Fibroblast of gingiva (primary cell): ENCODE measurements around the gene DUSP22.

Experiments
- DNase-seq: peaks from one replicate; pipeline ENCODE4 v3.0.0-alpha.2; 2011; ENCODE audit warnings: low read depth

DUSP22 gene

DNA sequence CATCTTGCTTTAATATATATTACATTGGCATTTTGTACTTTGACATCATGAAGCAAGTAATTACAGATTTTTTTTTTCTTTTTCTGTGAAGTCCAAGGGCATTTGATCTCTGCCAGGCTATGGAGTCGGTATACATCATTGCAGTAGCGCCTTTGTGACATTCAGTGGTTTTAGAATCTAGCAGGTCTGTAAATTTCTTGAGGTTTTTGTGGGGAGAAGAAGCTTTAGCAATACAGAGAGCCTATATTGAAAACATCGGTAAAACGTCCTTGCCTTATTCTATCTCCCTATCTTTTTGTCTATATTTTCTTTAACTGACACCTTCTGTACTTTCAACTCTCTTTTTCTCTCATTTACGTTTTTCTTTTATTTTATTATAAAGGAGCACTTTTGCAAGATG is 47.2 kb downstream of the DUSP22 start:
- no peak for DNase-seq

DNA sequence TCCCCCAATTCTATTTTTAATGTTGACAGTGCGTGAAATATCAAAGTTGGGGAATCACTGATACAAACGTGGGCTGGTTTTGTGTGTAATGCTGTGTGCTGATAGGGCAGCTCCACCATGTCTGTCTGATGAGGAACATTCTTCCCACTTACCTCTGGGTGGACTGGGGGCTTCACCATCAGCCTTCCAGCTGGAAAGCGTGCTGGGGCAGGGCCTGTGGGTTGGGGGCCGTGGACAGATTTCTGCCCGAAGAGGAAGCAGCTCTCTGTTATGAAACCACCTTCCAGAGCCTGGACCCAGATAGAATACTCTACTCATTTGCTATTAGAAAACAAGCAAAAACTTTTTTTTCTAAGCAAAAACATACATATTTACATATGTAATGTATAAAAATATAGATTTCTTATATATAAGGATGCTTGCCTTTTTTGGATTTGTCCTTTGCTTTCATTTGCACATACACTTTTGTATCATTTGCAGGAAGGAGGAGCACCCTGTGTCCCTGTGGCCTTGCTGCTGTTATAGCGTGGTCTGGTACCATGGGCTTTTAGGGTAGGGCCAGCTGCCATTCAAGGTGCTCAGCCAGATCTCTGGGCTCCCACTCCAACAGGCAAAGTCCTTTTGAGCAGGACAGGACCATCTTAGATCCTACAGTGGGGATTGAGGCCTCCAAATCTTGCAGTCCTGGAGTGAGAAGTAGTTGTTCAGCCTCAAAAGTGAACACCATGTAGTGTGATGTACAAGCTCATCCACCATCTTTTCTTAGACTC is 48.1 kb downstream of the DUSP22 start:
- no peak for DNase-seq

DNA sequence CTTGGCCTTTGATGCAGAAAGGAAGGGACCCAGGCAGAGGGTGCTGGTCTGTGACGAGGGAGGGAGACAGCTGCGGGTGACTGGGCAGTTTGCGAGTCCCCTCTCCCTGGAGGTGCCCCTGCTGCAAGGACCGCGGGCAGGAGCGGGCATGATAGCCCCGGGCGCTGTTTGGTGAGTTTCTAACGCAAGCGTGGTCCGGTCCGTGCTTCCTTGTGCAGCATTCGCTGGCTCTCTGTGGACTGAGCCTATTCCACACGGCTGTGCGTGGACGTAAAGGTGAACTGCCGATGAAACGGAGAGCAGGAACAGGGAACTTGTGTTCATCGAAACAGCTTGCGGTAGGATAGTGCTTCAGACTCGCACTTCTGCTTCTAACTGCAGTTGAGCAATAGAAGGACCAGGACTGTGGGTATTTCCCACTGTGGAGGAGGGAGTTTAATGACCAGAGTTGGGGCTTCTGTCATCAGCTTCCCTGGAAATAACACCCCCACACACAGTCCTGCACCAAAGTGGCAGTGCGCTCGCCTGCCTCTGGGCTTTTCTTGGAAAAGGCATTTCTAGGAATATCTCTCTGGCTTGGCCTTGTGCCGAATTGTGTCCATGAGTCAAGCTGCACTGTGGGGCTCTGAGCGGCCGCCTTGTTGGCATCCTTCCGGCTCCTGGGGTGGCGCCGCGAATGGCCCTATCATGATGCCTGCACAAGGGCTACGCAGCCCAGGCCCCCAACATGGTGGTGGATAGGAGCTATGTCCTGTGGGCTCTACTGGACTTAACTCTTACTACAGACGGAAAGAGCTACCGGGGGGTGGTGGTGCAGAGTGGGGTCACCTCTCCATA is 48.9 kb downstream of the DUSP22 start:
- DNase-seq, result no peak

DNA sequence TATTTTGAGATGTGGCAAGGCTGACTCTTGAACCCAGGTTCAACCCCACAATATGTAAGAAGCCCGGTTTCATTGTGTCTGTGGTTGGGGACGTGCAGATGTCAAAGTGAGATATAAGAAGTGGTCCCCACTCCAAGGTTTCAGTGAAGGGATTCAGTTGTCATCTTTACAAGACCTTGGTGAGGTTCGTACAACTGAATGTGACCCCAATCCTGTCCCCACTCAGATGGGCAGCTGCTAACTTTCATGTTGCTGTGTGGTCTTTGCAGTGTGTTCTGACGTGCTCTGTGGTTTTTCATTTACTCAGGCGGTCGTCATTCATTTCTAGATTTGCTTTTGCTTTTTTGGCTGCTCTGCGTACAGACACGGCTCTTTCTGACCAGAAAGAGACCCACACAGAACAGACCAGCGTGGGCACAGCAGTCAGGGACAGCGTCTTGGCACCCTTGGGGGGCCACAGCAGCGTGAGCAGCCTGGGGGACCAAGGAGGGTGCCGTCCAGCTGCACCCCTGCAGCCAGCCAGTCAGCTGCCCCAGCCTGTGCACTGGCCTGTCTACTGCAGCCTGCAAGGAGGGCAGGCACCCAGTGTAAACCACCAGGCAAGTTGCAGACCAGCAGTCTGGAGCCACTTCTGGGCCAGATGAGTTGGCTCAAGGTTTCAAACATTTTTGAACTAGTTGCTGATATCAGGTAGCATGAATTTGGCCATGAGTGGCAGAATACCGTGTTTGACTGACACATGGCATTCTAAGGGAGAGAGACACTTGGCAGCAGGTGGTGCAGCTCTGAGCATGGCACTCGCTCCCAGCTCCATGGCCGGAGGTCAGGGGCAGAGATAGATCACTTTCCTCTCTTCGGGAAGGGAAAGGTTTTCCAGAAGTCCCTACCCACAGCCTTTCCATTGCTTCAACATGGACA is 49.9 kb downstream of the DUSP22 start:
- DNase-seq, result no peak

DNA sequence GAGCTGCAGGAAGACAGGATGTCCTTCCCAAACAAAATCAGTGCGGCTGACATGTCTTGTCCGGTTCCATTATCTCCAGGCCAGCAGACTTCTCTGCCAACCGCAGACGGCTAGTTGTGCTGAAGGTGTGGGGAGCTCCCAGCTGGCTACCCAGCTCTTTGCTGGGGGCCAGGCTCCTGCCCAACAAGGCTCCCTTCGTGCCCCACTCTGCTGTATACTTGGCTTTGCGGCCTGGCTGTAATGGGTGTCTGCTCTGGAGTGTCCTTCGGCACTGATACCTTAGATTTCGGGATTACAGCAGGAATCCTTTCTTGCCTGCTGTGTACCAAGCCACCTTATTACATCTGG is 50.5 kb downstream of the DUSP22 start:
- no peak for DNase-seq

DNA sequence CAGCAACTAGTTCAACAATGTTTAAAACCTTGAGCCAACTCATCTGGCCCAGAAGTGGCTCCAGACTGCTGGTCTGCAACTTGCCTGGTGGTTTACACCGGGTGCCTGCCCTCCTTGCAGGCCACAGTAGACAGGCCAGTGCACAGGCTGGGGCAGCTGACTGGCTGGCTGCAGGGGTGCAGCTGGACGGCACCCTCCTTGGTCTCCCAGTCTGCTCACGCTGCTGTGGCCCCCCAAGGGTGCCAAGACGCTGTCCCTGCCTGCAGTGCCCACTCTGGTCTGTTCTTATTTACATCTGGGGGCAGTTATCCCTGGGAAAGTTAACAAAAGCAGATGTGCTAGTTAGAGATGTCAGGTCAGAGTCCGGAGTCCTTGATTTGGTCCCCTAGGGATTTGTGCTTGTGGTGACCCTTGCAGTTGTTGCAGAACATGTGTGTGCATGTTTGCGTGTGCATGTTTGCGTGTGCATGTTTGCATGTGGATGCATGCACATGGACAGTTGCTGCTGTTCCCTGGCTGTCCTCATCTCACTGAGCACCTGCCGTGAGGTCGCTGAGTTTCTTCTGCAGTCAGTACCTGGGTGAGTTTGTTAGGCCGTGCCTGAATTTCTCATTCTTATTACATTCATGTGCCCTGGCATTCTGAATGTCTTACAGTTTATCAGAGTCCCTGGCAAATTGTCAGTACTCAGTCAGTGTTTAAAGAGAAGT is 51.1 kb downstream of the DUSP22 start:
- DNase-seq, result no peak

DNA sequence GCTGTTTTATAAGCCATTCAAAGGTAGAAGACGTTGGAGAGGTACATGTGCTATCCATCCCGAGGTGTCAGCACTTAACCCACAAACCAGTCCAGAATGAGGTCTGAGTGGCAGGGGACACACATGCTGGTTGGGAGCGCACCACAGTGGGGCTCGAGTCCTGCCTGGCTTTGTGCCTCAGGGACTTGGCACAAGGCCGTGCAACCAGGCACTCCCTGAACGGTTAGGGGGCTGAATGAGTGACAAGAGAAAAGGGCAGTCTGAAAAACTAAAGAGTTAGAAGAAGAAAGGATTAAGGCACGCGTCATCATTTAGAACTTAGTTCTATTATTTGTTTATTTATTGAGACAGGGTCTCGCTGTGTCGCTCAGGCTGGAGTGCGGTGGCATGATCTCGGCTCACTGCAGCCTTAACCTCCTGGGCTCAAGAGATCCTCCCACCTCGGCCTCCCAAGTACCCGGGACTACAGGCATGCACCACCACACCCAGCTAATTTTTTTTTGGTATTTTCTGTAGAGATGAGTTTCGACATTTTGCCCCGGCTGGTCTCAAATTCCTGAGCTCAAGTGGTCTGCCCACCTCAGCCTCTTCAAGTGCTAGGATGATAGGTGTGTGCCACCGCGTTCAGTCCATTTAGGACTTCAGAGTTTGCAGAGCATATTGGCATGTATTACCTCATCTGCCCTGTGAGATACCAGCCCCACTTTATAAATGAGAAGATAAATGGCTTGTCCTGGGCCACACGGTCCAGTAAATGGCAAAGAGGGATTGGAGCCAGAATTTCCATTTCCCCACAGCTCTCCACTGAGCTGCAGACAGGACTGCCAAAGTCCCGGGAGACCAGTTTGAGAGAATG is 51.9 kb downstream of the DUSP22 start:
- DNase-seq, result no peak

DNA sequence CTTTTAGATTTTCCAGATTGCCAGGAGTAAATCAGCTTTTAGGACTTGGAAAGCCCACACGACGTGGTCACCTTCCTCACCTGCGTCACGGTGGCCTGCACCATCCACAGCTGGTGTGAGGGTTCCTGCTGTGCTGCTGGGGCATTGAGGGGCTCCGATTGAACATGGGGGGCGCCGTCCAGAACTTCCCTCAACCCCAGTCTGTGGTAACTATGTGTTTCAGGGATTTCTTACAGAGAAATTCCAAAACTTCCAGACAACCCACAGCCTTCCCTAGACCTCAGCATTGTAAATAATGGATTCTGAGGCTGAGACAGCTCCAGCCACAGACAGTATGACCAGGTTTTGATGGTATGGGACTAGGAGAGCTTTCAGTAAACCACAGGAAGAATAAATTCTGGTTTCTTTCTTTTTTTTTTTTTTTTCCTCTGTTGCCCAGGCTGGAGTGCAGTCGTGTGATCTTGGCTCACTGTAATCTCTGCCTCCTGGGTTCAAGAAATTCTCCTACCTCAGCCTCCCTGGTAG is 52.6 kb downstream of the DUSP22 start:
- DNase-seq, result no peak

DNA sequence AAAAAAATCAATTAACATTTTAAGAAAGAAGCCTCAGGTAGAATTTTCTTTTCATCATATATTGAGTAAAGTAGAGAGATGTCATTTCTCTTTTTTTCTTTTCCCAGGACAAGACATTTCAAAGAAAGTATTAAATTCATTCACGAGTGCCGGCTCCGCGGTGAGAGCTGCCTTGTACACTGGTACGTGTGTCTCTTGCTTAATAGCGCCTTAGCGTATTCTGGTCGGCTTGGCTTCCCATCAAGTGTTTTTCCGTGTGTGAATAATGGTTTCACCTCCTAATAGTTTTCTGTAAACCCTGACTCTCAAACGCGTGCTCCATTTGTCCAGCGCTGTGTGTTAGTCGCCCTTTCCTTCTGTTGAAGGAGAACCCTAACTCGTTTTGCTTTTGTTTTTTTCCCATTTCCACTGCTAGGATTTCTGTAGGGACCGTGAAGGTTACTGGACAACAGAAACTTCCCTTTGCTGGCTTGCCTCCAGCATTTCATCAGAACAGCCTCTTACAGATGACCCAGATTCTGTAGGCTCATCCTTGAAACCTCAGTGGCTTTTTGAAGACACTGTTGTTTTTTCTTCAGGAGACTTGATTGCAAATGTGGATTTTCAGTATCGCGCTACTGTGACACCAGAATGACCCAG is 53.6 kb downstream of the DUSP22 start:
- DNase-seq, result peak; percentile 58

DNA sequence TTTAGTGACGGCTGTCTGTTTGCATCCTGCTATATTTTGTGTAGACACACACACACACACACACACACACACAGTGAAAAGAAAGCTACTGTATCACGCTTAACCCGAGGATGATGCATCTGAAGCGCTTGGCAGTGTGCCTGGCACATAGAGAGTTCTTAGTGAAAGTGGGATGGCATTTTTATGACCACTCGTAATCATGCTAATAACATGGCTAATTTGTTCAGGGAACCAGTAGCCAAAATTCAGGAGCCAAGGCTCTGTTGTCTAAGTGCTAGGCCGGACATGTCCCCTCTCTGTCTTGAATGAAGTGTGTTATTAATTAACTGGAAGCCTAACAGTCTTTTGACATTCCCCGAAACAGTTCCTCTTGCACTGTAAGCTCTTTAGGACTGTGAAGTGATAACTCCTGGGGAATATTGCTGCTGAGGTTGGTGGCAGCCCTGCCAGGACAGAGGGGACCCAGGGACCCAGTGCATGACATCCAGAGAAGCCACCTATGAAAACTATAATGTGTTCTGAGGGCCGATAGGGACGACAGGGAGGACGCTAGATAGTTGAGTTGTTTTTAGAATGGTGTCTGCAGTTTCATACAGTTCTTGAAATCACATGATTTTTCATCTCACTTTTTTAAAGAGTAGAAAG is 54.2 kb downstream of the DUSP22 start:
- DNase-seq, result peak; percentile 60

DNA sequence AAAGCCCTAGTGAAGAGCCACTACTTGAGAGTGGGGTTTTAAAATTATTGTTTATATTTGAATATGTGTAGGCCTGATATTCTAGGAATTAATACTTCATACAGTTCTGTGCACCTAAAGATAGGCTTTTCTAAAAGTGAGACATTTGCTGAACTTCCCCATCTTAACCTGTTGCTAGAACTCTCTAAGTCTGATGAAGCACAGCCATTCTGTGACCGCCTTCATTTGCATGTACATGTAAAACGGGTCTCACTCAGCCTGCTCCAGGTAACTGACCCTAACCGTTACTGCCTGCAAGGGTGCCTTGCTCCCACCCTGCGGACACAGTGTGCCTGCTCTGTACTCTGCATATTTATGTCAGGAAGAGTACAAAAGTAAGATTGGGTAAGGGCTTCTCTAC is 54.9 kb downstream of the DUSP22 start:
- DNase-seq, result no peak

DNA sequence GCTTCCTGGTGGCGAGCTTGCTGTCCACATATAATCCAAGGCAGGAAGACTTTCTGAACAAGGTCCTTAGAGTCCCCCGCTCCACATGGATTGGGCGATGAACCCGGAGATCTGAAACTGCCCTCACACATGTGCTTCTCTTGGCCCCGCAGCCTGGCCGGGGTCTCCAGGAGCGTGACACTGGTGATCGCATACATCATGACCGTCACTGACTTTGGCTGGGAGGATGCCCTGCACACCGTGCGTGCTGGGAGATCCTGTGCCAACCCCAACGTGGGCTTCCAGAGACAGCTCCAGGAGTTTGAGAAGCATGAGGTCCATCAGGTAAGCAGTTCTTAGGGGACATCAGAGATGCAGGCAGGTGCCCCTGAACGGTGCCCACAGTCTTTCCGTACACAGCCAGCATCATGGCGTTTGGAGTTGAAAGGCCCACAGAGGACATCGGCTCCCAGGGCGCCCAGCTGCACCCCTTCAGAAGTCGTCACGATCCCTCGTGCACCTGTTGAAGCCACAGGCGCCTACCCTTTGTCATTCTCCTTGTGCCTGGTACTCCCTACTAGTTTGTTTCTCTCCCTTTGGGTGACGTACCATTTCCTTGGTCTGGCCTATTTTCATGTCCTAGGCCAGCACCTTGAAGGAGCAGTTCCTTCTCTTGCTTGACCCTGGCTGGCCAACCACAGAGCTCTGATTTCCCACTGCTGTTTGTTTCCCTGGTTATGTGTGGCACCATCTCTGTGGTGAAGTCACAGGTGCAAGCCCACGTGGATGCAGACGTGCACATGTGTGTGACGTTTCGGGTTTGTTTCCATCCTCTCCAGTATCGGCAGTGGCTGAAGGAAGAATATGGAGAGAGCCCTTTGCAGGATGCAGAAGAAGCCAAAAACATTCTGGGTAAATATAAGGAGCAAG is 55.9 kb downstream of the DUSP22 start:
- no peak for DNase-seq

DNA sequence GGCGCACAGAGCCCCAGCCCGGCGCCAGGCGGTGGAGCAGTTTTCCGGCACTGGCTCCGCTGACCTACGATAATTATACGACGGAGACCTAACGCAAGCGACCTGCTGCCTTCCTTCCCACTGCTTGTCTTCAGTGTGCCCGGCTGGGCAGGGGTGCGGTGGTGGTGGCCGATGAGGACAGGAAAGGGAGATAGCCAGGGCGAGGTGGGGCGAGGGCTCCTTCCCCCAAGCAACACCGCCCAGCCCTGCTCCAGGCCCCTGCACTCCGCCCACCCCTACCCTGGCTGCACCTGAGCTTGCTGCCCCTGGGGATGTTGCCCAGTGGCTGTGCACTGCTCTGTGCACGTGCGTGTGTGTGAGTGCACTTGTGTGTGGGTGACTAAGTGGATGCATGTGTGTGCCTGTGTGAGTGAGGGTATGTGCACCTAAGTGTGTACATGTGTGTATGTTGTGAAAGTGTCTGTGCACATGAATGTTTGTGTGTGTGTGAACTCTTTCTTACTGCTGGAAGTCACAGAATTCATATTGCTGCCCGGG is 56.6 kb downstream of the DUSP22 start:
- no peak for DNase-seq

DNA sequence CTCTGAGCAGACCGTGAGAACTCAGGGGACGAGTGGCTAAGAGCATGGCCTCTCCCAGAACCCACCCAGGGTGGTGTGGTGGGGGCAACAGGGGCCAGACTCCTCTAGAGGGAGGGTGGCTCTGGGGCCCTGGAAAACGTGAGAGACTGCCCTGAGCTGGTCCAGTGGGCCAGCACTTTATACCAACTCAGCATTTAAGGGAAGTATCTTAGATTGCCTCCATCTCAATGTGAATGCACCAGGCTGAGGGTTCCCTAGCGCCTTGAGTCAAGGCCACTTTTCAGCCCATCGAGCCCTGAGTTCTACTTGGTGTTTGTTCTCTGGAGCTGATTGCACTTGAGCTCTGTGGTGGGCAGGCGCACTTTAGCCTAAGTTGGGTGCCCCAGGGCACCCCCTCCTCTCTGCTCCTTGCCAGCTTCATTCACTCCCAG is 57.2 kb downstream of the DUSP22 start:
- DNase-seq, result no peak

DNA sequence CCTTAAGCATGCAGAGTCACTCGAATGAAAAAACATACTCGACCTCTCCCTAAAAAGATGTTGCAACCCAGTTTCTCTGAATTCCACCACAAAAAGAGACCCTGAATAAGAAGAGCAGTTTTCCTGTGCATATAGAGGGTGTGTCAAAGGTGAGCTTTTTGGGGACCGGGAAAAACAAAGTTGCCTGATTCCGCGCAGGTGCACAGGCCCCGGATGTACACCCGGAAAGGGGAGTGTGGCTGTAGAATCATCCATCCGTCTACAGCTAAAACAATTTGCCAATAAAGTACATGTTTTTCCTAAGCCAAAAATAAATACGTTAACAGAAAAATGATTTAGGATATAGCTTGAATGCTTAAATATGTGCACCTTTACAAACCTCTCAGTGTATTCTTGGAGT is 58.1 kb downstream of the DUSP22 start:
- DNase-seq, result no peak

DNA sequence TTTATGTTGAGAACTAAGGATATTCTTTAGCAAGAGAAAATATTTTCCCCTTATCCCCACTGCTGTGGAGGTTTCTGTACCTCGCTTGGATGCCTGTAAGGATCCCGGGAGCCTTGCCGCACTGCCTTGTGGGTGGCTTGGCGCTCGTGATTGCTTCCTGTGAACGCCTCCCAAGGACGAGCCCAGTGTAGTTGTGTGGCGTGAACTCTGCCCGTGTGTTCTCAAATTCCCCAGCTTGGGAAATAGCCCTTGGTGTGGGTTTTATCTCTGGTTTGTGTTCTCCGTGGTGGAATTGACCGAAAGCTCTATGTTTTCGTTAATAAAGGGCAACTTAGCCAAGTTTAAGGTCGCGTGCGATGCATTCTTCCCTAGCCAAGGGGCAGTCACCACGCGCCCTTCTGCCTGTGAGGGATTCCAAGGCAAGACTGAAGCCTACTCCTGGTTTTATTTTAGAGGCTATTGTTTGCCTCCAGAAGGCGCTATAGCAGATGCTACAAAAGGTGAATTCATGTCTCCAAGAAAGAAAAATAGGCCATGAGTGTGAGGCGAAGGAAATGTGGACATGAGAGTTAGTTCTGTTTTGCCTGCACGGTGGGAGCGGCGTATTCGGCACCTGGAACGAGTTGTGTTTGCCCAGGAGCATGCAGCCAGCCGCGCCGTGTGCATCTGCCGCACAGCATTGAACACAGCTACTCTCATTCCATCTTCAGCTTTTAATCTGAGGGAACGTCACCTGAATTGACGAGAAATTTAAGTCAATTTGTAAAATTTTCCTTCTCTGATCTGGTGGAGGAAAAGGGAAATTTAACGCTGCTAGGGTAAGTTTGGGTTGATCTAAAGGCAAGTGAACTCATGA is 59.0 kb downstream of the DUSP22 start:
- DNase-seq, result no peak

DNA sequence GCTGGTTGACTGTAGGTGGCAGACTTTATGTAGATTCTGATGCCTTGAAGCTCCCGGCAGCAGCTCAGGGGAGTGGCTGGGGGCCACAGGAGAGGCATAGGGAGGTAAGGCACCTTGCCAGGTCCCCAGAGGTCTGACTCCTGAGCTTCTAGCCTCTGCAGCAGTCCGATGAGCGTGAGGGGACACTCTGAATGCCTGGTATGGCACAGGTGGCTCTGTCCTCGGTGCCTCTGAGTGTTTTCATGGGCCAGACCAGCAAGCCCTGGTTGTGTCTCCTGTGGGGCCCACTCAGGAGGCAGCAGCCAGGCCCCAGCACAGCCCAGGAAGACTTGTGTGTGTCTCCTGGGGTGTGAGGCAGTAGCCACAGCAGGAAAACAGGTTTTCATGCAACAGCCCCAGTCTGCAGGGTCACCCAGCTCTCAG is 59.6 kb downstream of the DUSP22 start:
- DNase-seq, result no peak
